Small intestine (tissue), 7 donors: ENCODE data around the gene TRIM22. TPM values are rescaled to one million over a fixed set of nuclear protein-coding genes. Genes with fewer than 3 reads are reported as not detected.
A peak's percentile ranks its signal among the peaks of the same experiment; 100 is the strongest.
"Not testable (repeated sequence)": the region's sequence is repeated elsewhere in the genome, so short reads cannot be mapped to it uniquely, and the experiment has no call there.

Experiments used
- DNase-seq, 2 donors: peaks; one replicate each; pipeline versions ENCODE4 v3.0.0 to v3.0.0-alpha.2; 2013
- FAIRE-seq: peaks from 2 replicates; lab custom pipeline; 2012; peaks lifted over from hg19 to GRCh38; lab: Jason Lieb, UNC
- H3K27ac ChIP-seq, 3 donors: one replicate each; pipeline ENCODE4 v1.5.1; 2013; ENCODE audit warnings: low read length in 2 of 3, mild to moderate bottlenecking in 2 of 3, control low read depth in 1 of 3, inconsistent platforms in 1 of 3, low read depth in 1 of 3, moderate library complexity in 1 of 3
- H3K27me3 ChIP-seq, 3 donors: one replicate each; pipeline ENCODE4 v1.6.1; 2013; ENCODE audit warnings: low read length in 3 of 3, inconsistent platforms in 1 of 3; ENCODE audit not compliant: control insufficient read depth in 3 of 3, insufficient read depth in 3 of 3
- H3K36me3 ChIP-seq, 3 donors: one replicate each; pipeline ENCODE4 v1.6.1; 2013; ENCODE audit warnings: low read length in 3 of 3, inconsistent platforms in 1 of 3, low read depth in 1 of 3, mild to moderate bottlenecking in 1 of 3, moderate library complexity in 1 of 3; ENCODE audit not compliant: control insufficient read depth in 3 of 3, insufficient read depth in 2 of 3
- H3K4me1 ChIP-seq, 3 donors: one replicate each; pipeline ENCODE4 v1.6.1; 2013; ENCODE audit warnings: low read length in 2 of 3, inconsistent platforms in 1 of 3, low read depth in 1 of 3, mild to moderate bottlenecking in 1 of 3, moderate library complexity in 1 of 3; ENCODE audit not compliant: control insufficient read depth in 3 of 3, insufficient read depth in 2 of 3
- H3K4me3 ChIP-seq, 3 donors: one replicate each; pipeline ENCODE4 v1.5.1; 2013; ENCODE audit warnings: low read length in 3 of 3, control low read depth in 1 of 3, inconsistent platforms in 1 of 3, low read depth in 1 of 3, mild to moderate bottlenecking in 1 of 3, moderate library complexity in 1 of 3
- H3K9me3 ChIP-seq, 2 donors: one replicate each; pipeline ENCODE4 v1.6.1; 2013; ENCODE audit warnings: low read depth in 1 of 2, low read length in 1 of 2; ENCODE audit not compliant: control insufficient read depth in 2 of 2, insufficient read depth in 1 of 2
- WGBS, 3 donors: extraction: QIAGEN DNeasy Blood & Tissue Kit; methylation state at CpG; one replicate each; pipeline ENCODE4 v1.1.7; 2013; 5-methylcytosine and 5-hydroxymethylcytosine counted together
- polyA plus RNA-seq, 4 donors: library from polyadenylated mRNA; stranded (reverse) in 3 of 4; unstranded in 1 of 4; fragments of 200-250 nt in 3 of 4; fragments of 120-200 nt in 1 of 4; gene quantifications; one replicate each; pipeline versions ENCODE4 v1.2.1 to v1.2.3, GENCODE V29; 2013
- donor health status: healthy with polysubstance abuse.
- donor health status: control.
- donor health status: control.
- donor health status: Bipolar disorder and iron deficiency.
- donor health status: healthy.

The TRIM22 gene
- polyA plus RNA-seq, 4 donors = 7.4 to 19.2 (median 10.9) TPM

DNA sequence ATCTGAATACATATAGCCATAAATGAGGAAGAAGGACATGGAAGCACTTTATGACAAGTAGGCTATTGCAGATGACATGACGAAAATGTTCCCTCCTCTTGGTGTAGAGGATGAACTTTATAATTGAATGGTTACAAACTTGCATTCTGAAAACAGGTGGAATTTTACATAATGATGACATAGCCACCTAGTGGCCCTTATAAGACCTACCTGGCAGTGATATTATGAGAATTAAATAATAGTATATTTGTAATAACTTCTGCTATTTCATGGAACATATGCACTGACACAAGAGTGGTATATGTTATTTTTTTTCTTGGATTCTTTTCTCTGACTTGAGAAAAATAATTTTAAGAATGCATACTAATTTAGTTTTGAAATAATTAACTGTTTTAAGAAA is 22.9 kb downstream of the TRIM22 start:
- no peaks in the 10 kb centered on the region for H3K9me3 ChIP-seq
- H3K27me3 ChIP-seq = no peaks in the 10 kb centered on the region
- H3K4me1 ChIP-seq = no peaks in the 10 kb centered on the region
- DNase-seq (peak in 1 of 2 donors; percentile 14), FAIRE-seq (peak; percentile 86)
- peaks cover 0 to 6% (median 3%) of the 10 kb centered on the region in 3 donors for H3K36me3 ChIP-seq
- no peak overlapping the region for H3K4me3 ChIP-seq
- H3K27ac ChIP-seq = no peak overlapping the region
- WGBS, 3 donors = 30 to 60% (median 41%) methylated on average over 1 of the region's 1 CpG

DNA sequence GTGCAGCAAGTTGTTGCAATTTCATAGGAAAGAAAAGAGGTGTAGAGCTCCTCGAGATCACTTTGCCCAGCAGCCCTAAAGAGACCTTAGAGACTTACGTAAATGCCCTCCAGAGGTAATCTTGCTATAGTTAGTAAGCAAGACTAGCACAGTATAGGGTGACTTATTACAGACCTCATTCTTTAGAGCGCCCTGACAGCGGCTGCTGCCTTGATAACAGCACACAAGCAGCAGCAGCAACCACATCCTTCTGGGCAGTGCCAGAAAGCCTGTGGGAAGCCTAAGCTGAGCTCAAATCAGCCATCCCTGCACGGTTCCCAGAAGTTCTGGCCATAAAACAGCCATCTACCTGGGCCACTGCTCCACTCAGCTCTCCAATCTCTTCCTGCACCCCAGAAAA is 24.1 kb downstream of the TRIM22 start:
- FAIRE-seq (no peak), DNase-seq (no peak)
- Histone ChIP-seq H3K9me3 (no peaks in the 10 kb centered on the region), H3K4me3 (no peak overlapping the region), H3K4me1 (no peaks in the 10 kb centered on the region), H3K36me3 (peaks cover 0 to 6% (median 3%) of the 10 kb centered on the region in 3 donors), H3K27me3 (no peaks in the 10 kb centered on the region), H3K27ac (no peak overlapping the region)
- WGBS, 3 donors = 62 to 79% (median 74%) methylated on average over 5 of the region's 5 CpGs

GRCh38 chr11:5716518-5716917 is 26.9 kb downstream of the TRIM22 start:
- not testable (repeated sequence) for H3K9me3 ChIP-seq, H3K27ac ChIP-seq, H3K27me3 ChIP-seq, FAIRE-seq, H3K36me3 ChIP-seq, H3K4me1 ChIP-seq, DNase-seq, H3K4me3 ChIP-seq
- 69 to 92% (median 75%) methylated on average over 1 of the region's 1 CpG for WGBS, 3 donors

- DNase-seq = no peak
- H3K27me3 ChIP-seq = no peaks in the 10 kb centered on the region
- H3K9me3 ChIP-seq = no peaks in the 10 kb centered on the region
- no peak for FAIRE-seq
- H3K4me3 ChIP-seq = no peak overlapping the region
- 91 to 95% (median 92%) methylated on average over 3 of the region's 3 CpGs for WGBS, 3 donors
- no peaks in the 10 kb centered on the region for H3K4me1 ChIP-seq
- no peak overlapping the region for H3K27ac ChIP-seq
- H3K36me3 ChIP-seq = no peaks in the 10 kb centered on the region
Measured at GRCh38 chr11:5719703-5720495, 30.3 kb downstream of the TRIM22 start.

GRCh38 chr11:5722622-5723021 is 33.0 kb downstream of the TRIM22 start:
- FAIRE-seq = no peak
- no peak overlapping the region for H3K27ac ChIP-seq
- H3K4me1 ChIP-seq = no peaks in the 10 kb centered on the region
- DNase-seq = peak; percentile 12 to 22
- H3K27me3 ChIP-seq = no peaks in the 10 kb centered on the region
- 50 to 71% (median 61%) methylated on average over 2 of the region's 2 CpGs for WGBS, 3 donors
- H3K9me3 ChIP-seq = no peaks in the 10 kb centered on the region
- H3K4me3 ChIP-seq = no peak overlapping the region
- H3K36me3 ChIP-seq = no peaks in the 10 kb centered on the region

DNA sequence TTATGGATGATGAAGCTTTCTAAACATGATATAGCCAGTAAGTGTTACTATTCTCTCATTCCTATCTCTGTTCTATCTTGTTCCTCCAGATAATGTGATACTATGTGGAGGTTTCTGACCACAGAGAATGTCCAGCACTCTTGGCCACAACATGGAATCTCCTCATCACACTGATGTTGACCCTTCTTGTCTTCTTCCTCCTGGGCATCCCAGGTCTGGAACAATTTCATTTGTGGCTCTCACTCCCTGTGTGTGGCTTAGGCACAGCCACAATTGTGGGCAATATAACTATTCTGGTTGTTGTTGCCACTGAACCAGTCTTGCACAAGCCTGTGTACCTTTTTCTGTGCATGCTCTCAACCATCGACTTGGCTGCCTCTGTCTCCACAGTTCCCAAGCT is 36.8 kb downstream of the TRIM22 start:
- Histone ChIP-seq H3K27me3 (no peaks in the 10 kb centered on the region), H3K9me3 (no peaks in the 10 kb centered on the region), H3K36me3 (no peaks in the 10 kb centered on the region), H3K4me3 (no peak overlapping the region), H3K27ac (no peak overlapping the region), H3K4me1 (no peaks in the 10 kb centered on the region)
- no peak for DNase-seq
- no peak for FAIRE-seq
- 81 to 96% (median 88%) methylated on average over 1 of the region's 1 CpG for WGBS, 3 donors

- FAIRE-seq (no peak), DNase-seq (no peak)
- 82 to 95% (median 91%) methylated on average over 1 of the region's 1 CpG for WGBS, 3 donors
- H3K9me3 ChIP-seq = no peaks in the 10 kb centered on the region
- H3K4me1 ChIP-seq = no peaks in the 10 kb centered on the region
- no peaks in the 10 kb centered on the region for H3K27me3 ChIP-seq
- no peak overlapping the region for H3K27ac ChIP-seq
- H3K36me3 ChIP-seq = no peaks in the 10 kb centered on the region
- H3K4me3 ChIP-seq = no peak overlapping the region
Measured at GRCh38 chr11:5727691-5728090, 38.1 kb downstream of the TRIM22 start.

DNA sequence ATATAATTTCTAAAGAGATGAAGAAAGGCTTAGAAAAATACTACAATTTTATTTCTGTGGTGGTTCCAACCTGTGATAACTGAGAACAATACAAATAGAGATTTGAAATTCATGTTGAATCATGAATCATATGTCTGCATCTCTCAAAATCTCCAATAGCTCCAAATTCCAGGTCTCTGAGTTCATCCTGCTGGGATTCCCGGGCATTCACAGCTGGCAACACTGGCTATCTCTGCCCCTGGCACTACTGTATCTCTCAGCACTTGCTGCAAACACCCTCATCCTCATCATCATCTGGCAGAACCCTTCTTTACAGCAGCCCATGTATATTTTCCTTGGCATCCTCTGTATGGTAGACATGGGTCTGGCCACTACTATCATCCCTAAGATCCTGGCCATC is 46.8 kb downstream of the TRIM22 start, which contains the start of gene OR56B1:
Gene OR56B1, plus strand, starts transcription at position 53 of the 400 bp plus-strand sequence. Its CDS starts 69 bp downstream, at position 122.
- Histone ChIP-seq H3K27ac (no peak within 1 kb of the TSS), H3K27me3 (no peaks in the 10 kb centered on the region), H3K9me3 (peaks cover 0 to 3% of the 10 kb centered on the region in 2 donors), H3K4me1 (no peaks in the 10 kb centered on the region), H3K36me3 (no peaks in the 10 kb centered on the region), H3K4me3 (no peak within 1 kb of the TSS)
- 74 to 93% (median 85%) methylated on average over 1 of the region's 1 CpG for WGBS, 3 donors
- no peak for FAIRE-seq
- DNase-seq = no peak
